NCI-H69 (cell line): Measurements from ENCODE around the gene POLR2H.

Experiments used
- DNase-seq: peaks from one replicate; lab custom pipeline; 2025; lab: John Stamatoyannopoulos, UW

Gene POLR2H

GRCh38 chr3:184371570-184372018 lies 10.1 kb downstream of the POLR2H start:
- peak; percentile 98 for DNase-seq

DNA sequence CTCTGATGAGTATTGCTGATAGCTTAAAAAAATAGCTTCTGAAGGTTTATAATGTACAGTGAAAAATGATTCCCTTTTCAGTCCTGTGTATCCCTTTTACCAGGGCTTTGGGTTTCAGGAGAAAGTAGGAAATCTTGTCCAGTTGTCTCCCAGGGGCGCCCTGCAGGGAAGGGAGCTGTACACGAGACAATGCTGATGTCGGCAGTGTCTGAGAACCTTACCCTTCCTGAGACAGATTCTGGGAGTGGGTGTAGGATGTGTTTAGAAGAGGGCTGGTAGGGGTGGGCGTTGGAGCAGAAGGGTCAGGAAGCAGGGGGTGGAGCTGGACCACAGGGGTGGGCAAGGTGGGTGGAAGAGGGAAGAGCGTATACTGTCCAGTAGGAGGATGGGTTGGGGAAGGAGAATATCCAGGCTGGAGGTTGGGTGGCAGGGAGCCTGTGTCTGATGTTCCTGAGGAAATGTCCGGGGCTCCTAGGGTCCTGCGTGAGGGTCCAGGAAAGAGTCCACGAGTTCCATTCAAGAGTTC lies 10.8 kb downstream of the POLR2H start:
- DNase-seq, result no peak

GRCh38 chr3:184372911-184373310 lies 11.4 kb downstream of the POLR2H start:
- DNase-seq, result no peak

DNA sequence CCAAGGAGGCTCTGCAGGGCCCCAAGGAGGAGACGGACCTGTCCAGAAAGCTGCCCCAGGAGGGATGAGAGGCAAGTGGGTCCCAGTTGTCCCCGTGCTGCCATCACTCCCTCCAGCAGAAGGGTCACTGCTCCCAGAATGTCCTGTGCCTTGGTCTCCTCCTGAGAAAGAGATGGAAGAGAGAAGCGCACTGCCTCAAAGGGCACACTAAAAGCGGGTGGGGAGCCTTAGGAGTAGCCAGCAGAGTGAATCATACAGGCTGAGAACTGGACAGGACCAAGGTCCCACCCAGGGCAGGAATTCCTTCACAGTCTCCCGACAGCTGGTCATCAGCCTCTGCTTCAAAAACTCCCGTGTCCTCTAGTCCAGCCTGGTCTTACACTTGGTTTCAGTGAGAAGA lies 11.9 kb downstream of the POLR2H start:
- no peak for DNase-seq

DNA sequence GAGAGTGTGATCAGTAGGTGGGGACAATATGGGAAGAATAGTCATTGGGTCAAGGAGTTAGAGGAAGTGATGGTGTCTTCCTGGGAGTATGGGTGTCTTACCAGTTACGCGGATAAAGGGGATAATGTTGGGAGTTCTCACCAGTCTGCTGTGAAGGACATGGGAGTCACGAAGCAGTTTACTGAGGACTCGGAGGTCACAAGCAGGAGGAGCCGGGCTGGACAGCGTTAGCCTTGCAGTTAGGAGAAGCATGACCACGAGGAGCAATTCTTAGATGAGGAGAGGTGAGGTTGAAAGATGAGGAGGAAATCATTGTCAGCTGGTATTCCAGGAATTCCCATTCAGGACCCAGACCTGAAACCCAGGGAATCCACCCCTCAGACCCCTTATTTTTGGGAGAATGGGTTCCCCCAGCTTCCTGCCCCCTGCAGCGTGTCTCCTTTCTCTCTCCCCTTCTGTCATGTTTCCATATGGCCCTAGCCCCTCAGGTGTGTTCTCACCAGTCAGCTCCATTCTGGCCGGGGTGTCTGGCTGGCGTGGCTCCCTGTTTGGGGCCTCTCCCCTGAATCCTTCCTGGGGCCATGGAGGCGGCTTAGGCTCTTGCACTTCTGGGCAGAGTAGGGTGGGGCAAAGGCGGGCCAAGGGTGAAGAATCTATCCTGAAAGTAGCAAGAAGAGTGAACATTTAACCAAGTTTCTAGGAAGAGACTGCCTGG lies 14.4 kb downstream of the POLR2H start:
- DNase-seq, result no peak

DNA sequence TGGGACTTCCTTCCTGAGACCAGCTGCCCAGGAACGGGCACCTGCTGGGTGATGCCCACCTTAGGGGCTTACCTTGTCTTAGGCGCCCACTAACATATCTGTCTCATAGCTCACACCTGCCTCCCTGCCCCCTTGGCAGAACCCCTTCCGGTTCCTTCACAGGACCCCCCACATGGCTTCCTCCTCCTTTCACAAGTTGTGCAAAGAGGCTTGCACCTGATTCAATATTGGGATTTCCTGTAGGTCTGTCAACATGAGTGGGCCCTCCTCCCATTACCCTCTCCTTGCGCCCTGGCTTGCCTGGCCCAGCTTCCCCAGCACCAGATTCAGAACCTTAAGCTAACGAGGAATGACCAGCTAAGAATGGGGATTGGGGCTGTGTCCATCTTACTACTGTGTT lies 15.9 kb downstream of the POLR2H start:
- peak; percentile 80 for DNase-seq

DNA sequence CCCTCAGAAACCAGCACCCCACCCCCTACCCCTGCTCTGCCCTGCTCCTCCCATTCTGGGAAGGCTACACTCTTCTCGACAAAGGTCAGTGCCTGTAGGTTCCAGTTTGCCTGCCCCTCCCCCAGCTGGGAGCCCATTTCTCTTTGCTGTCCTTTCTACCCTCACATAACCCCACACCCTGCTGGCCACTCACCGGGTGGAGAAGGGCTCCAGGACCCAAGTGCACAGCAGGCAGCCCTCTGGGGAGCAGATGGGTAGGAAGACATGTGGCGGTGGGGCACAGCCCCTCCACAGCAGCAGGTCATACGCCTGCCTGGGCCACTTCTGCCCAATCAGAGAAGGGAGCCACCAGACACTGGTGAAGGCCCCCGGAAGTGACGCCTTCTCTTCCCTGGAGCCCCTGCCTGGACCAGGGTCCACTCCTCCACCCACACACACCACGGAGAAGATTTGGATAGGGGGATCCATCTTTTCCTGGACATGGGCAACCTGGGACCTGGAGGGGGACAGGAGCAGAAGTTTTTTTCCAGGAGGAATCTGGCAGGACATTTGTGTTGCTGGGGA lies 16.5 kb downstream of the POLR2H start, which contains the start of gene THPO:
THPO (minus strand) TSS at position 326 of the 564 bp plus-strand sequence. CDS start 1,948 bp downstream, outside the sequence.
- peak; percentile 60 for DNase-seq

GRCh38 chr3:184378651-184379357 lies 17.3 kb downstream of the POLR2H start:
- DNase-seq, result no peak

GRCh38 chr3:184379358-184380184 lies 18.1 kb downstream of the POLR2H start, which contains the start of gene CHRD:
Gene CHRD (plus strand): TSS chr3:184380054. CDS start chr3:184380319, 265 bp downstream.
- no peak for DNase-seq

DNA sequence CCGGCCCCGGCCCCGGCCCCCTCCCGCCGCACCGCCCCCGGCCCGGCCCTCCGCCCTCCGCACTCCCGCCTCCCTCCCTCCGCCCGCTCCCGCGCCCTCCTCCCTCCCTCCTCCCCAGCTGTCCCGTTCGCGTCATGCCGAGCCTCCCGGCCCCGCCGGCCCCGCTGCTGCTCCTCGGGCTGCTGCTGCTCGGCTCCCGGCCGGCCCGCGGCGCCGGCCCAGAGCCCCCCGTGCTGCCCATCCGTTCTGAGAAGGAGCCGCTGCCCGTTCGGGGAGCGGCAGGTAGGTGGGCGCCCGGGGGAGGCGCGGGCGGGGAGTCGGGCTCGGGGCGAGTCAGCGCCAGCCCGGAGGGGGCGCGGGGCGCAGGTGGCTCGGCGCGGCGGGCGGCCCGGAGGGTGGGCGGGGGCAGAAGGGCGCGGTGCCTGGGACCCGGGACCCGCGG lies 18.7 kb downstream of the POLR2H start:
- peak; percentile 72 for DNase-seq

DNA sequence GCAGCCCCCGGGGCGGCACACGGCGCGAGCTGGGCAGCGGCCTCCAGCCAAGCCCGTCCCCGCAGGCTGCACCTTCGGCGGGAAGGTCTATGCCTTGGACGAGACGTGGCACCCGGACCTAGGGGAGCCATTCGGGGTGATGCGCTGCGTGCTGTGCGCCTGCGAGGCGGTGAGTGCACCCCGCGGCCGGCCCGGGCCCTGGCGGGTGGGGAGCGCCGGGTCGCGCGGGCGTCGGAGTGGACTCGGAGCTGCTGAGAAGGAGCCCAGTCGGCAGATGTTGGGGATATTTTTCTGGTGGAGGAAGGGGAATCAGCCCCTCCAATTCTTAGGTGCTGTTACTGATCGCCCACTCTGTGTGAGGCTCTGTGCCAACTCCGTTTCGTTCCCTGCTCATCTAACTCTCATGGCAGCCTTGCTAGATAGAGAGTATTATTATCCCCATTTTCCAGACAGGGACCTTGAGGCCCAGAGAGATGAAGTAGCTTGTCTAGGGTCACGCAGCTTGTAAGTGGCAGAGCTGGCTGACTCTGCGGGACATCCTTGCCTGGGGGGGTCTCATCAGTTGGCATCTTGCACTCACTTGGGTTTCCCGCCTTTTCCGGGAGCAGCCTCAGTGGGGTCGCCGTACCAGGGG lies 19.2 kb downstream of the POLR2H start:
- no peak for DNase-seq

- no peak for DNase-seq
Measured at GRCh38 chr3:184381261-184382224, 20.0 kb downstream of the POLR2H start.

DNA sequence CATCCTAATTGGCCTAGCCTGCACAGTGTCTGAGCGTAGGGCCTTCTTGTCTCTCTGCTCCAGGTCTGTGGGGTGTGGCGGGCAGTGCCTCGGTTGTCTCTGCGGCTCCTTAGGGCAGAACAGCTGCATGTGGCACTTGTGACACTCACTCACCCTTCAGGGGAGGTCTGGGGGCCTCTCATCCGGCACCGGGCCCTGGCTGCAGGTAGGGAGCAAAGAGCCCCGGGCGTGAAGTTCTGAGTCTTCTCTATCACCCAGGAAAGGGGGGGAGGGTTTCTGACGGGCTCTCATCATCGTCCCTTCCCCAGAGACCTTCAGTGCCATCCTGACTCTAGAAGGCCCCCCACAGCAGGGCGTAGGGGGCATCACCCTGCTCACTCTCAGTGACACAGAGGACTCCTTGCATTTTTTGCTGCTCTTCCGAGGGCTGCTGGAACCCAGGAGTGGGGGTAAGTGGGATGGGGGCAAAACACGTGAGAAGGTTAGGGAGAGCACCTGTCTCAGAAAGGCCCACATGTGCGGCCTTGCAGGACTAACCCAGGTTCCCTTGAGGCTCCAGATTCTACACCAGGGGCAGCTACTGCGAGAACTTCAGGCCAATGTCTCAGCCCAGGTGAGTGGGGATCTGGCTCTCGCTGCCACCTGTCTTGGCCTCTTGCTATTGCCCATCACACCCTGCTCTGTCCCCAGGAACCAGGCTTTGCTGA lies 21.0 kb downstream of the POLR2H start:
- DNase-seq, result no peak

DNA sequence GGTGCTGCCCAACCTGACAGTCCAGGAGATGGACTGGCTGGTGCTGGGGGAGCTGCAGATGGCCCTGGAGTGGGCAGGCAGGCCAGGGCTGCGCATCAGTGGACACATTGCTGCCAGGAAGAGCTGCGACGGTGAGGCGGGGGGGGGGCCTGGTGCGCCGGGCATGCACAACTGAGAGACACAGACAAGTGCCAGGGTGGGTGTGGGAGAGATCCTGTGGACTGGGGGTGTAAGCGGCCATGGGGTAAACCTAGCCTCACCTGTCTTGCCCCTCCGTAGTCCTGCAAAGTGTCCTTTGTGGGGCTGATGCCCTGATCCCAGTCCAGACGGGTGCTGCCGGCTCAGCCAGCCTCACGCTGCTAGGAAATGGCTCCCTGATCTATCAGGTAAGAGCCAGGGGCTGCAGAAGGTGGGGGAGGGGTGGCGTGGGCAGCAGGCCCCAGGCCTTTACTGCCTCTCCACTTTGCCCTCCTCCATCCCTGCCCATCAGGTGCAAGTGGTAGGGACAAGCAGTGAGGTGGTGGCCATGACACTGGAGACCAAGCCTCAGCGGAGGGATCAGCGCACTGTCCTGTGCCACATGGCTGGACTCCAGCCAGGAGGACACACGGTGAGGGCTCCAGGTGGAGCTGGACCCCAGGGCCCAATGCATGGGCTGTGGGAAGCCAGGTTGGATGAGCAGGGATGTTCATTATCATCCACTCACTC lies 21.7 kb downstream of the POLR2H start:
- DNase-seq, result no peak

- DNase-seq, result no peak
Measured at GRCh38 chr3:184384342-184384741, 22.8 kb downstream of the POLR2H start.

- DNase-seq, result no peak
Measured at GRCh38 chr3:184384856-184385422, 23.4 kb downstream of the POLR2H start.

- DNase-seq, result no peak
Measured at GRCh38 chr3:184386047-184386806, 24.7 kb downstream of the POLR2H start.
